ENCODE measurements around the gene OAF.

OAF gene

GRCh38 chr11:120205596-120206161, 5.2 kb upstream of the OAF start:
- no peak for DNase-seq

- no peak for DNase-seq
Observed at GRCh38 chr11:120207512-120207911, 3.3 kb upstream of the OAF start.

GRCh38 chr11:120208001-120208441, 2.8 kb upstream of the OAF start:
- no peak for DNase-seq

GRCh38 chr11:120208777-120209176, 2.1 kb upstream of the OAF start:
- DNase-seq: peak in 1 of 2 experiments; percentile 68

- DNase-seq: peak; percentile 58 to 72
Observed at GRCh38 chr11:120209746-120210625, 846 bp upstream of the OAF start.

GRCh38 chr11:120211522-120212258, 858 bp downstream of the OAF start:
- no peak for DNase-seq

DNA sequence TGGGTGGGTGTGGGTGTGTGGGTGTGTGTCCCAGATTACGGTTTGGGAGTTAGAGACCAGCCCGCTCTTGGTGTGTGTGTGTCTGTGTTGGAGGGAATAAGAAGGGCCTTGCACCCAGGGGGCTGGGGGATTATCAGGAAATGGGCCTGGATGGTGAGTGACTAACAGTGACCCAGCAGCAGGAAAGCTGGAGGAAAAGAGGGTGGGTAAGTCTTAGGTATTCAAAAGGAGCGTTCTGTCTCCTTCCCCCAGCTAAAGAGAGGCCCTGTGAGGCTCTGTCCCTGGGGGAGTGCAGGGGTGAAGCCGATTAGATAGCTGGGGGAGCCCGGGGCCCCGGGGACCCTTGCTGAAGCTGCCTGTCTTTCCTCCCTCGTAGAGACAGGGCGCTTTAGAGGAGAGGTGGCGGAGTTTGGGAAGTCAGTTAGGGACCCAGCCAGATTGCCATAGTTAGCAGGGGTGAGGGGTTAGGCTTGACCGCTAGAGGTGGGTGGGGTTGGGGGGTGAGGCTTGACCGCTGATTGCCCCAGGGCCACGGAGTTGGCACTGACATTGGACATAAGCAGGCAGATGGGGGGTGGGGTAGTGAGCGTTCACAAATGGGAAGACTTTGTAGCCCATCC, 1.5 kb downstream of the OAF start:
- DNase-seq: no peak

DNA sequence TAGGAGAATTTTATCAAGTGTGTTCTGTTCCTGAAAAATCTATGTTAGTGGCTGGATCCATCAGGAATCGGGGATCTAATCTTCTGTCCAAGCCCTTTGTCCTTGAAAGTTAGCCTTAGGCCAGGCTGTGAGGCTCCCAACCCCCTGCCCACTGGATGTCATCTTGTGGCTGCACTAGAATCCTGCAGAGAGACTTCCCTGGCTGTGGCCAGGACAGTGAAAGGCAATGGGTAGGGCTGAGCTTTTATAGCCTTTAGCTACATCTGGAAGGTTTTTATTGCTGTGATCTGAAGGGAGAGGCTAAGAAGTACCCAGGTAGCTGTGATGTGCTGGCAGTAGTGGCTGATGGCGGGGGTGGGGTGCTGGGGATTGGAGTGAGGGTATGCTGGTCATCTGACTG, 2.1 kb downstream of the OAF start:
- no peak for DNase-seq

DNA sequence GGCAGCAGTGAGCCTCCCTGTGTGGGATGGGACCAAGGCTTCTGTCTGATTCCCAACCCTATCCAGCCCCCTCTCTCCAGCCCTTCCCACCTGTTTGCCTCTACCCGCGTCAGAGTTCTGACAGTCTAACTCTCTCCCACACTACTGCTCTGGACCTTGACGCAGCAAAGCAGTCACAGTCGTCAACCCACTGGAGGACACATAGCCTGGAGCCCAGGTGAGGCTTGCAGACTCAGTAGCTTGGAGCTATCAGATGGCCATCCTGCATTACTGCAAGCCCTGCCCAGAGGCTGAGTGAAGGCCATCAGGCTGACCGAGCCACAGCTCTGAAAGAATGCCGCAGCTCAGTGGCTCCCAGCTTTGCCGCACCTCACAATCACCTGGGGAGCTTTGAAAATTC, 3.7 kb downstream of the OAF start:
- DNase-seq: no peak

GRCh38 chr11:120215634-120216033, 4.8 kb downstream of the OAF start:
- DNase-seq: no peak

- DNase-seq: peak in 1 of 2 experiments; percentile 7
Observed at GRCh38 chr11:120216426-120217102, 5.7 kb downstream of the OAF start.

DNA sequence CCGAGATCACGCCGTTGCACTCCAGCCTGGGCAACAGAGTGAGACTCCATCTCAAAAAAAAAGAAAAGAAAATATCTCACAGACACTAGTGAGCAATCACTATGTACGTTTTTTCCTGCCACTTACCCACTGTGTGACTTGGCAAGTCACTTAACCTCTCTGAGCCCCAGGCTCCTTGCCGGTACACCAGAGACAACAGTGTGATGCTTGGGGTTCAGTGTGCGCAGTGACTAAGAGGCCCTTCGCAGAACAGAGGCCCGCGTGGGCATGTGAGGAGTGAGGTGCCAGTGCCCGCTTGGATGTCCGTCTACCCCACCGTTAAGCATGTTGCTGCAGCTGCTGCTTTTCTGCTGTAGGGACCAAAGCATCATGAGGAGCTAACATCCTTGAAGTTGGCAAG, 6.7 kb downstream of the OAF start:
- DNase-seq: no peak

DNA sequence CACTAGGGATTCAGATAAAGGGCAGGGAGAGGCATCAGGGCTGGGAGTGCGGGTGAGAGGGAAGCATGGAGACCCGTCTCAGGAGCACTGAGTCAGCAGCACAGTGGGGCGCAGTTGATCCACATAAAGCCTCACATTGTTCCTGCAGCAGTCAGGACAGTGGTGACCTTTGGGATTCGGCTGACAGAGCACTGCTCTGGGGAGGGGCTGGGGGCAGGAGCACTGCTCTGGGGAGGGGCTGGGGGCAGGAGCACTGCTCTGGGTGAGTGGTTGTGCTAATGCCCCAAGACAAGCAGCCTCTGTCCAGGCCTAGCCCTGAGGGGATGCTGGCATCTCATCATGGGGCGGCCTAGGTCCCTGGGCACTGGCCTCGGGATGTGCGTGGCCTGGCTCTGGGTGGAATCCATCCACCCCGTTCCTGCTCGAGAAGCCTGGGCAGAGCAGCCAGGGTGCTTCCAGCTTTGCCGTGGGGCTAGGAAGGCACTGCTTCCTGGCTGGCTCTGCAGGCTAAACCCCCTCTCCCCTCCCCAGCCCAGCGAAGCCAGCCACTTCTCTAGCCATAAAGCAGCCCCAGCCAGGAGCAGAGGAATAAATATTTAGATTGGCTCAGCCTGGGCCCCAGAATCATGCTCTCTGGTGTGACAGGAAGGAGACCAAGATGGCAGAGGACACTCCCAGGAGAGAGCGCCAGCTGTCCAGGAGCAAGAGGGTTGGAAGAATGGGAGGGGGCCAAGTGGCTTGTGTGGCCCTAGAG, 7.3 kb downstream of the OAF start:
- DNase-seq: no peak

DNA sequence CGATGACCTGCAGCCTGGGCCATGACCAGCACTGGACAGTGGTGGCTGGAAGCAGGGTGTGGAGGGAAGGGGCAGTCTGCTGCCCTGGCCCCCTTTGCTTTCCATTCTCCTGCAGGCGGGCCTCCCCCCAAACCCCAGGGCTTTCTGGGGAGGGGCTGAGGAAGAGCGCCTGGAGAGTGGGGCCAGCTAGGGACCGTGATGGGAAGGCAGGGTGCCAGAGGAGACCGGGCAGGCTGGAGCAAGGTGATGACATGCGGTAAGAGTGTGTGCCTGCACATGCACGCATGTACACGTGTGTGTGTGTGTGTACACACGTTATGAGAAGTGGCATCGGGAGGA, 7.8 kb downstream of the OAF start:
- no peak for DNase-seq

GRCh38 chr11:120219232-120219937, 8.6 kb downstream of the OAF start:
- no peak for DNase-seq

- no peak for DNase-seq
Observed at GRCh38 chr11:120219938-120220746, 9.3 kb downstream of the OAF start.

GRCh38 chr11:120220747-120221037, 9.9 kb downstream of the OAF start:
- no peak for DNase-seq

DNA sequence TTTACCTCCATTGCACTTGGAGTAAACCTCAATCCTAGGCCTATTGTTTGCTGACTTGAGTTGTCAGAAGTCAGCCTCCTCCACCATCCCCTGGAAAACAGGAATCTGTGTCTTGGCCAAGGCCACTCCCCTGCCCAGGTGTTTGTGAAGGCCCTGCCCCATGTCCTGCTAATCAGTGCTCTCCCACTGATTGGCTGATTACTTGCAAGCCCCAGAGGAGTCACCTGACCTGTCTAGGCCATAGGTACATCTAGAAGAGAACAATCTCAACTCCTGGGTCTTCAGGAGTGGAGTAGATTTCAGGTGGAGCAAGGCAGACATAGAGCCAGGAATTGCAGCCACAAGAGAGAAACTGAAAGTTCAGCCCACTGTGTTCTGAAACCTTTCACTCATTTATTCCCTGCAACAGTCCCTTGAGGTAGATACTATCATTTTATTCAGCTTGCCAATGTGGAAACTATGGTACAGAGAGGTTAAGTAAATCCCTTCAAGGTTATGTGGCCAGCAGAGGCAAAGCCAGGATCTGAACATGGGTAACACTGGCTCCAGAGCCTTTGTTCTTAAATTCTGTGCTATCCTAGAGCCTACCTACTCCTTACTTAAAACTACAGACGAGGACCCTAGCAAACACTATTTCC, 10.4 kb downstream of the OAF start:
- DNase-seq: no peak

- peak; percentile 37 to 75 for DNase-seq
Observed at GRCh38 chr11:120222916-120223315, 12.1 kb downstream of the OAF start.

DNA sequence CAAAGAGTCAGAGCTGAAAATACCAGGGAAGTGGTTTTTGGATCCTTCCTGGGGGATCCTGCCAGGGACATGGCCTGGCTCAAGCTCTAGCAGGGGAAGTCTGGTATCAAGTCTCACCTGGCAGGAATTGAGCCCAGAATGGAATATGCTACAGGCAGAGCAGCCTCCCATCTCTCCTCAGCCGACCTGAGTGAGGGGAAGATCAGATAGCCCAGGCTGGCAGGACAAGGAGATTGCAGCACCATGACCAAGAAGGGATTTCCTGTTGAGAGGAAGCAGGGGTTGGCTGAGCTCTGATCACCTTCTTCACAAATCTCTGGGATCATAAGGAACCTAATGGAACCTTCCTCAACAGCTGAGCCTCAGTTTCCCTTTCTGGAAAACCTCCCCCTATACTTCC, 13.0 kb downstream of the OAF start:
- DNase-seq: no peak
